Activated CD8-positive, alpha-beta memory T cell treated with anti-CD3 and anti-CD28 coated beads for 1 hour (primary cell): ENCODE data around the gene SGCD.

Source experiments
- DNase-seq, 2 donors: peaks; one replicate each; pipeline ENCODE4 v3.0.0-alpha.2; 2020; ENCODE audit warnings: low read depth in 1 of 2; ENCODE audit errors: extremely low read depth in 1 of 2

SGCD gene

DNA sequence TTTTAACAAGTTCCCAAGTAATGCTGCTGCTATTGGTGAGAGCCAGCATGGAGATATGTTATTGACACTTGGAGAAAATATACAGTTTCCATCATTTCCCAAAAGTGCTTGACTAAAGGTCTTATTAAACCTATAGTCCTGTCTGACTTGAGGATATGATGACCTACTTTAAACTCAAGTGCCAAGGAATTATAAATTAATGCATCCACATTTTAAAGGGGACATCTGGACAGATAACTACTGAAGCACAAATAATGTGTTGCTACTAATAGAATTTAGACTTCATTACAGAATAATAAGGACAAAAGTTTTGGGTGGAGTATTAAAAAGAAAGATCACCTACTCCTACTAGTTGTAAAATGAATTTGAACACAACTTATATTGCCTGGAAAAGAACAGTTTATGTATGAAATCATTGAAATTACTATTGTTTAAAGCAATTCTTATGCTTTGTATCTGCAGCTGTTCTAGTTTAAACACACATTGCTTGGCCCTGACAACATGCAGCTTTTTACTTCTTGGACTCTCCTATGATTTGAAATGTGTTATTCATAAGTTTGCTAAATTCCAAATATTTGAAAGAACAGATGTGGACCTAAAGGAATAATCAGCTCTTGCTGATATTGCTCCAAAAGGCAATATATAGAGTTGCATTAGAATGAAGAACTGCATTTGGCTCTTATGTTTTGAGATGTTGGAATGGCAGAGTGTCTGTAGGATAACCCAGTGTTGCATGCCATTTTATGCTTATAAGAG is 73.4 kb downstream of the SGCD start:
- DNase-seq = no peak

DNA sequence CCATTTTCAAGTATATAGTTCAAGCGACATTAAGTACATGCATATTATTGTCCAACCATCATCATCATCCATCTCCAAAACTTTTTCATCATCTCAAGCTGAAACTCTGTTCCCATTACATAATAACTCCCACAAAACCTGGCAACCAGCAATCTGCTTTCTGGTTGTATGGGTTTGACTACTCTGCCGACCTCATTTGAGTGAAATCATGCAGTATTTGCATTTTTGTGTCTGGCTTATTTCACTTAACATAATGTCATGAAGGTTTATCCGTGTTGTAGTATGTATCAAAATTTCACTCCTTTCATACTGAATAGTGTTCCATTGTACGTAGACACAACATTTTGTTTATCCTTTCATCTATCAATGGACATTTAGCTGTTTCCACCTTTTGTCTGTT is 74.8 kb downstream of the SGCD start:
- no peak for DNase-seq

DNA sequence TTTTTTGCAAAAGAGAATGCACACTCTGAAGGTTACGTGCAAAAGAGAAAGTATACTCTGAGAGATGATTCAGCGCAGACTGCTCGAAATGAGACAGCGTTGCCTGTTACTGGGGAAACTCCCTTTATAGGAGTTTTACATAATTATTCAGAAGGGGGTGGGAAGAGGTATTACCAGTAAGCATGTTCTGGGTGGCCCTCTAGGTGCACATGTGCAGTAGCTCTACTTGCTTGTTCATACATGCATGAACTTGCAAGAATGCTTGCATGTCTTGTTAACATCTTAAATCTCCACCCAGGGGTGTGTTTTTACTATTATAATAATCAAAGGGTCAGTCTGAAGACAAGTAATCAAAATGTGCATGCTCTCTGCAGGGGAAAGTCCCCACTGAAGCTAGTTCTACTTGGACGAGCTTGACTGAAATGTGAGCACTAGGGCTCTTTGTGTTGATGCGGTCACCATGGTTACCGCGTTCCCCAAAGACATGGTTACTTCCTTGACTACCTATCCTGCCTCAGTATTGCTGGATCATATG is 75.5 kb downstream of the SGCD start:
- no peak for DNase-seq

DNA sequence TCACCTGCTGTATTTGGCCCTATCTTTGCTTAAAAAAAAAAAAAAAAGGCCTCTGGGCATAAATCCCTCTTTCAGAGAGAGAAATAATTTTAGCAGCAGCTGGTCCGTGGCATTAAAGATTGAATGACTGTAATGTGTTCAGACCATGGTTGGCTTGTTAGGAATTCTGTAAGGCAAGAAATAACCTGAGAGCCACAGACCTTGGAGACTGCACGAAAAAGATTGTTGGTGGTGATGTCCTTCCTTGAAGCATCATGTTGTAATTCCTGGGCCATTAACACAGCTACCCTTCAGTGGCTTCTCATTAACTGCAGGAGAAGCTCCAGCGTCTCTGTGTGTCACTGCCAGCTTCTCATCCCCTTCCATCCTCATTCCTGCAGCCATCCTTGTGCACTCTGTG is 79.0 kb downstream of the SGCD start:
- DNase-seq = no peak

DNA sequence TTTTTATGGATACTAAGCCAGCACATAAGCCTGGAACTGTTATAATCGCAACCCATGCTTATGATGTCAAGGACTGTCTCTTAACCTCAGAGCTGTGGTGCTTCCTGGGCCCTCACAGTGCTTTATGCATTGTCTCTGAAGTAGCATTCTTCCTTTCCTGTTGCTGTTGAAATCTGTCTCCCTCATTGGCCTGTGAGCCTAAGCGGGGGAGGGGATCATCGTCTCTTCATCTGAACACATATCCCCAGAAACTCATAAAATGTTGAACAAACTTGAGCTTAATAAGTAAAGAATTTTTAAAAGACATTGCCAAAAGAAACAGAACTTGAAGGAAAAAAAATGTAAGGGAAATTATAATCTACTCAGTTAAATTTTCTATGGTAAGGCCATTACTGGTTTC is 80.3 kb downstream of the SGCD start:
- no peak for DNase-seq

DNA sequence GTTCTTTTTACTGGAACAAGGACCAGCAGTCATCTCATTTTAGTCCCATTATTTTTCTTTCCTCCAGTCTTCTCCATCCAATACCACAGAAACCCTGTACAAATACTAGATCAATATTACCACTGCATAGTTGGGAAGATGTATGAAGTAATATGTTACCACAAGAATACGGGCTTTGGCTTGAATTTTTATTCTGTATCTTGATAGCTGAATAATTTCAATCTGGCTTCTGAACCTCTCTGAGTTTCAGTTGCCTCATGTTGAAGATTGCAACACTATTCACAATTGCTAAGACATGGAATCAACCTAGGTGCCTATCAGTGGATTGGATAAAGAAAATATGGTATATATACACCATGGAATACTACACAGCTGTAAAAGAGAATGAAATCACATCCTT is 82.9 kb downstream of the SGCD start:
- DNase-seq = no peak

DNA sequence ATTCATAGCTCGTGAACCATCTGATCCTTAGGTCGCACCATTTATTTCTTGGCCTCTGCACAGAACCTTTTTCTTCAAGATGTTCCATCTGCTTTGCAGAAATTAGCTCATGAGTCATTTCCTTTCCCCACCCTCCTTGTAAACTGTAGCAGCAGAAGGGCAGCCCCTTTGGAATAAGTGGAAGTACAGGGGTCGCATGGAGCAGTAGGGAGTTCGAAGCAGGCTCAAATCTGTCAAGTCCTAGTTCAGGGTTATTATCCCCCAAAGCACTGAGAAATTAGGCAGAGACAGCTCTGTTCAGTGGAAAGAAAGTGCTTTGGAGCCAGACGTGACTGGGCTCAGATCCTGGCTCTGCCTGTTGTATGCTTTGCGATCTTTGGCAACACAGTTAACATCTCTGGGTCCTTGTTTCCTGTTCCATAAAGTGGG is 84.2 kb downstream of the SGCD start:
- no peak for DNase-seq

DNA sequence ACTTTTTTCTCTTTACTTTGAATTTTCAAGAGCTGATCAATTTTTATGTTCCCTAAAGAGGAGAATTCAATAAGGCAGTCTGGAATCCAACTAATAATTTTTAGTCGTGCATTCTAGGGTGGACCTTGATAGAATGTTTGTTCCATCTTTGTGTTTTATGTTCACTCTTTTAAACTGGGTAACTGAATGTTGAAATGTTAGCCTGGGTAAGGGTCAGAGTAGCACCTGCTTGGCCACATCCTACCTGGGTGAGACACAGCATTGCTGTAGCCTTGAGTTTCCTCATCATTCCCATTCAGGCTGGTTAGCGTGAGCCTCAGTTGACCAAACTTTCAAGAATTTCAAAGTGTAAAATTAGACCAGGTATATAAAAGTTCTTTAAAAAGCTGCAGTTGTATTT is 85.0 kb downstream of the SGCD start:
- no peak for DNase-seq

DNA sequence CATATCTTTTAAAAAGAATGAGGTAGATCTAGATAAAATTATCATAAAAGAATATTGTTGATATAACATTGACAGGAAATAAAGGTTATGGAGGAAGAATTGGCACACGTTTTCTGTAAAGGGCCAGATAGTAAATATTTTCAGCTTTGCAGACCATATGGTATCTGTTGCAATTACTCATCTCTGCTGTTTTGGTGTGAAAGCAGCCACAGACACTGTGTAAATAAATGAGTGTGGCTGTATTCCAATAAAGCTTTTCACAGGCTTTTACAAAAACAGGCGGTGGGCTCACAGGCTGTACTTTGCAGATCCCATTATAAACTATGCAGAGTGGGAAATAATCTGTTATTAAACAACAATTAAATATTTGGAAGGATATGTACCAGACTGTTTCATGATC is 87.4 kb downstream of the SGCD start:
- DNase-seq = no peak

DNA sequence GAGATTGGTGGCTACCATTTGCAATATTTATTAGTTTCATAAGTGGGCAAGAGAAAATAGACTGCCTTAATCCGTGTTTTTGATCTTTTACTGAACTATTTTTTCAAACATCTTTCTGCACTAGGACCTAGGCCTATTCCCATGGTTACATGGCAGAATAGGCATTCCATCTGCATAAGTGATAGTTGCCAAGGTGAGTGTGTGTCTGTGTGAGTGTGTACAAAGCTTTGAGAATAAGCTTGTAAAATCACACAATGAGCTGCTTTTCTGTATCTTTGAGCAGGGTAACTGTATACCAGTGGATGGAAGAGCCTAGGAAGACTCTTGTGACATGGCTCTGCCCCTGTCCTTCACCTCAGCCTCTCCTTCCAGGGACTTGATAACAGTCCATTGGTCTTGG is 92.7 kb downstream of the SGCD start:
- no peak for DNase-seq

DNA sequence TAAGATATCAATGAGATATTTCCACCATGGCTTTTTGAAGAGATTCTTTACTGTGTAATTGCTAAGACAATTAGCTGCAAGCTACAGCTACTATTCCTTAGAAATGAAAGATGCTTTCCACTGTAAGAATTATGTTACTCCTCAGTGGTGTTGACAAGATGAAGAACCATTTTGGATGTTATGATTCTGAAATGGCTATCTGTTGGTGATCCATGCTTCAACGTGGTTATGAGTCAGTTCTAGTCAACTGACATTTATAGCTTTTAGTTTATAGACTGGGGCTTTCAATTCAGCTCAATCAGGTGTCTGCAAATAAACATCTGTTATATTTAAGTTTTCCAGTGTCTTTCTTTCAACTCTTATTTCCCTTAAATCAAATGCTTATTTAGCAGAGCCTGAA is 93.7 kb downstream of the SGCD start:
- DNase-seq = no peak

DNA sequence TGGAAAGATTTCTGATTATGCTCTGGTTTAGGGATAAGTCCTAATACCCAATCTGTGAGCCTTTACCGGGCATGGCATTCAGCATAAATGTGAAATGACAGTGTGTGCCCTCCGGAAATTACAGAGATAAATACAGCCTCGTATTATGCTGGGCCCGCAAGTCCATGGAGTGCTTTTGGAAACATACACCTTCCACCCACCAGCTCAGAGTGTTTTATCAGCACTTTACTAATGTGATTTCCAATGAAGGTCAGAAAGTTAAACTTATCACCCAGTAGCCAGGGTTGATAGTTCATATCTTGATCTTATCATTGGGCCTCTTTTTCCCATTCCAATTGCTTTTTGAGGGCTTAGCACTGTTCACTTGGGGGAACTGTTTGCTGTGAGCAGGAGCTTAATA is 94.8 kb downstream of the SGCD start:
- DNase-seq = no peak

DNA sequence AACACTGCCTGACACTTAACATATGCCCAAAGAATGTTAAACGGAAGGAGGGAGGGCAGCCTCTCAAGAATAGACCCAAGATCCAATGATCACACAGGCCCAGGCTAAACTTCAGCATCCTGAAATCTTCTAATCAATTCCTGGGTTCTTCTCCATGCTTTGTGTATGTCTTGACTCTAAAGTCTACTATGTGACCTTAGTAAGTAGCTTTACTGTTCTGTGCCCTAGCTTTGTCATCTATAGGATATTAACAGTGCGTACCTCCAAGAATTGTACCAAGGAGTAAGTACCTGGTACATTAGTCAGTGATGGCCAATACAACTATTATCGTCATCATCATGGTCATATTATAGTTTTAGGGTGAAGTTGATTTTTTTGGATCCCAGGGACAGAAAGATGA is 96.6 kb downstream of the SGCD start:
- no peak for DNase-seq

DNA sequence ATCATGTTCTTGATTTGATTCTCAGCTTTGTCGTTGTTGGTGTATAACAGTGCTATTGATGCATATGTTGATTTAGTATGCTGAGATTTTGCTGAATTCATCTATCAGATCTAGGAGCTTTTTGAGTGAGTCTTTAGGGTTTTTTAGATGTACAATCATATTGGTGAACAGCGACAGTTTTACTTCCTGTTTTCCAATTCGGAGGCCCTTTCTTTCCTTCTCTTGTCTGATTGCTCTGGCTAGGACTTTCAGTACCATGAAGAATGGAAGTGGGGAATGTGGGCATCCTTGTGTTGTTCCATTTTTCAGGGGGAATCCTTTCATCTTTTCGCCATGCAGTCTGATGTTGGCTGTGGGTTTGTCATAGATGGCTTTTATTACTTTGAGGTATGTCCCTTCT is 100.4 kb downstream of the SGCD start:
- DNase-seq = no peak

DNA sequence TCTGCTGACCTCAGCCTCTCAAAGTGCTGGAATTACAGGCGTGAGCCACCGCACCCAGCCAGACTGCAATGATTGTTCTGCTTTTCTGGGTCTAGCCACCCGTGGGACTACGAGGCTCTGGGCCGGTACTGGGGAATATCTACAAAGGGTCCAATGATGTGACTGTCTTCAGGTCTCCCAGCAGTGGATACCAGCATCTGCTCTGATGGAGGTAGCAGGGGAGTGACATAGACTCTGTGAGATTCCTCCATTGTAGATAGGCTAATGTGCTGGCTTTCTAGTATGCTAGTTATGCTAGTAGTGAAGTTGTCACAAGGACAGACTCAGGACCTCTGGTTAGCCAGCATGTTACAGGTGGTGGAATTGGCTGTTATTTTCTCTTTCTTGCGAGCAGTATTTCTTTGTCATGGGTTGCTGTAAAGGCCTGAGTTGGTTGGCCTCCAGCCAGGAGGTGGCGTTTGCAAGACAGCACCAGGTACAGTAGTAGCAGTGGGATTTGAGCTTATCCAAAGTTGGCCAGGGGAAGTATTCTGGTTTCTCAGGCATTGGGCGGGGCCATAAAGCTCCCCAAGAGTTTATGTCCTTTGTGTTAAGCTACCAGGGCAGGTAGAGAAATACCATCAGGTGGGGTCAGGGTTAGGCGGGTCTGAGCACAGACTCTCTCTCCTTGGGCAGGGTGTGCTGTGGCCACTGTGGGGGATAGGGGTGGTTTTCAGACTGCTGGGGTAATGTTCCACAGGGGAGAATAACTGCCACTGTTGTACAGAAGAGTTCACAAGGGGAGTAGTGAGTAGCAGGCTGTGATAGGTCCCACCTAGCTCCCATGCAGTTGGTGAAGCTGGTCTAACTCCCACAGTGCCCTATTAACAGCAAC is 105.2 kb downstream of the SGCD start:
- no peak for DNase-seq

DNA sequence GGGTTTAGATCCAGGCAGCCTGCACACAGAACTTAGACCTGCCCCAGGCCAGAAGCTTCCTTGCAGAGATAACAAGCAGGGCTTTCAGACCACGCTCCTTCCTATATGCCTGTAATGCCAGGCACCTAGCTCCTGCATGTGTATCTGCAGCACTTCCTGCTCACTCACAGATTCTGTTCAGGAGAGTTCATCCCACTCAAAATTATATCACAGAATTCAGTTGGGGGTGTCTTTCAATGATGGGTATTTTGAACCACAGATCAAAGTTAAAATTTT is 105.8 kb downstream of the SGCD start:
- DNase-seq = no peak

DNA sequence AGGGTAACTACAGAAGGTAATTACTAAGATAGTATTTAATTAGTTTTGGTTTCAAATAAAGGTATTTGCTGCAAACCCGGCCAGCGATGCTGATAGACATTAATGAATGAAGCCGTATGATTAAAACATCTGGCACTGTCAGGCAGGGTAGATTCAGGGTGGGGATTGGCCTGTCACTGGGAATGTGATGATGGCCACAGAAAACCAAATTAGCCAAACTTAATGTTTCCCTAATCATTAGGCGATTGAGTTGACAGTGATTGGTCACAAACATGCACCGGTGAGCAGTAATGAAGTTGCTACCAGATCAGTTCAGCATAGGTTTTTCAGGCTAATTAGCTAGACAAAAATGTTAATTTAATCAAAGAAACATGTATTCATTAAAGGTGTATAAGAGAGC is 107.5 kb downstream of the SGCD start:
- DNase-seq = no peak

DNA sequence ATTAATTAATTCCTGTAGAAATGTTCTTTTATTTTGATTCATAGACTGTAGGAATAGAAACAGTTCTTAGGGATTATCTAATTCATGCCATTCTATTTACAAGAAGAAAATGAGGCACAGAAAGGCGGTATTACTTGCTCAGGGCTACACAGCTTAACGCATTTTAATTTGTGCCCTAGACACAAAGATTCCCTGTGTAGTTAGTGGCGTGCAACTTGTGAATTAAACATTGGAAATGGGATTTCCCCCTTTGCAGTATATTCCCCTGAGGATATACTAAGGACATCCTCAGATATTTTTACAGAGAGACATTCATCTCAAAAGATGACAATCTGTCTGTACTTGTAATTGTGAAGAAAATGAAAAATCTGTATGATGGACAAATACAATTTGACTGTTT is 108.1 kb downstream of the SGCD start:
- DNase-seq = no peak

DNA sequence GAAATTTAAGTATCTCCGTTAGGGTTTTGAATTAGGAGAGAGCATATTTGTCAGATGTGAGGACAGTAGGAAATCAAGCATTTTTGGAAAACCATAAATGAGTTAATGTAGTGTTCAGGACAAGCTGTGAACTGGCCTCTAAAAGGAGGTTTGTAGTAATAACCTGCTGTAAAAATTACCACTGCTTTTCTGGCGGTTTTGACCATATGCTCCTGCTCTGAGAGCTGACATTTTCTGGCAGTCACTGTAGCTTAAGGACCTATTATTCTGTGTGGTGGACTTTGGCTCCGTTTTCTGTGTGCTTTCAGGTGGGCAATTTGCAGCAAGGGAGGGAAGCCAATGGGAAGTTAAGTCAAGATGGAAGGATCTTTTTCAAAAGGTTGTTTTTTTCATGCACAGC is 111.1 kb downstream of the SGCD start:
- DNase-seq = no peak

DNA sequence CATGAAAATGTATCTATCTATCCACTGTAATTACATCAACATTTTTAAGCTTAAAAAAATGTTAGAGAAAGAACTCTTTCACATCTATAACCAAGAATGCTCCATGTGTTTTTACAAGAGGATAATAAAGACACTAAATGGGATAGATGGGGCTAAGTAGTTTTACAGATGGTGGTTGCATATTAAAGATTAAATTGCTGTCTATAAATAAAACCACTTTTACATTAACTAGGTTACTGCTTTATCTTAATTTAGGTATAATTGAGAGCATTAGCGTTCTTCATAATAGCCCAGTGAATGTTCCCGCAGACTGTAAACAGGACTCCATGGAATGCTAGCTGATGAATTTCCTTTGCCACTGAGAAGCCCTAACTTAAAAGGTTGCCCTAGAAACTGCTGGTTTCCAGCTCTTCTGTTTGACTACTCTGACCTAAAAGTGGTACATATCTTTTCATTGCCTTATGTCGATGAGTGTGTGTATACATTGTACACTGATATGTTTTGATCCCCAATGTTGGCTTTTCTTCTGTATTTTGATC is 117.9 kb downstream of the SGCD start:
- no peak for DNase-seq

DNA sequence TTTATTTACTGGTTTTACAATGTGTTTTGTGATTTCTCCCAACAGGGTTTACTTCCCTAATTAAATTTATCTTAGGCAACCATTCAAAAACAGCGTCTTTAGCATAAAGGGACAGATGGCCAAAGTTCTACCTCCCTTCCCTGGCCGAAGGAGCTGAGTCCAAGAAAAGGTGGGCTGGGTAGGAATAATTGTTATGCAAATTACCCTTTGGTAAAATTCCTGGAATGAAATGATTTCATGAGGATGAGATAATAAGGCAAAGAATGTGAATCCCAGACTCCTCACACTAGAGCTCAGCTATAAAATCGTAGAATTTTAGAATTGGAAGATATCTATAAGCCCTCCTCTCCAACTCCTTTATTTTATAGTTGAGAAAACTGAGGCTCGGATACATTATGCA is 119.6 kb downstream of the SGCD start:
- DNase-seq = no peak

DNA sequence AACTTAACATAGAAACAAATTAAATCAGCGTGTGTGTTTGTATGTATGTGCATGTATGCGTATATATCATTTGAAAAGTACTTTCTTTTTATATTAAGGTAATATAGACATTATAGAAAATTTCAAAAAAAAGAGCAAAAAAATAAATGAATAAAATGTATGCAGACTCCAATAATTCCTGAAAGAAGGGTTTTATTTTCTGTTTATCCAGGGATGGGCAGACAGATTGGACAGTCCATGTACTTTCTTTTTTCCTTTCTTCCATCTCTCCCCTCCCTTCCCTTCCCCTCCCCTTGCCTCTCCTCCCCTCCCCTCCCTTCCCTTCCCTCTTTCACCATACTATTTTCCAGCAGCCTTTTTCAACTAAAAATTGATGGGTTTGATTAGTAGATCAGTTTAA is 123.8 kb downstream of the SGCD start:
- no peak for DNase-seq
